HepG2 (cell line): ENCODE results near the gene TAF8. TPM values are rescaled to one million over a fixed set of nuclear protein-coding genes. Genes with fewer than 3 reads are reported as not detected.

ENCODE experiments used
- CCDC6 ChIP-seq: sonication (generic); formaldehyde crosslinking; IDR thresholded peaks from 2 replicates; pipeline ENCODE4 v1.8.1; 2022; ENCODE audit warnings: mild to moderate bottlenecking, missing genetic modification reagents, moderate library complexity
- DRAP1 ChIP-seq: IDR thresholded peaks from 2 replicates; pipeline ENCODE4 v1.6.1; 2016; ENCODE audit warnings: missing genetic modification reagents, missing compliant biosample characterization
- GTF3A ChIP-seq: sonication (generic); formaldehyde crosslinking; conservative IDR thresholded peaks from 2 replicates; pipeline ENCODE4 v1.4.0; 2020; ENCODE audit warnings: mild to moderate bottlenecking, missing genetic modification reagents
- HMGXB3 ChIP-seq: sonication (generic); formaldehyde crosslinking; IDR thresholded peaks from 2 replicates; pipeline ENCODE4 v1.4.0; 2020; ENCODE audit warnings: missing genetic modification reagents, borderline replicate concordance
- MAFG ChIP-seq: sonication (generic); formaldehyde crosslinking; IDR thresholded peaks from 2 replicates; pipeline ENCODE4 v1.5.1; 2020; ENCODE audit warnings: mild to moderate bottlenecking, missing genetic modification reagents
- MAFK ChIP-seq, 2 experiments: IDR thresholded peaks in 1 of 2; conservative IDR thresholded peaks in 1 of 2; 2 replicates each; pipeline ENCODE4 v1.6.1; 2011; ENCODE audit warnings: improper control_type of control experiment in 2 of 2, low read length in 2 of 2
- TEAD2 ChIP-seq: sonication (generic); formaldehyde crosslinking; IDR thresholded peaks from 2 replicates; pipeline ENCODE4 v1.9.0; 2021; ENCODE audit warnings: missing genetic modification reagents
- TOE1 ChIP-seq: sonication (generic); formaldehyde crosslinking; IDR thresholded peaks from 2 replicates; pipeline ENCODE4 v1.4.0; 2020; ENCODE audit warnings: mild to moderate bottlenecking, missing genetic modification reagents
- ZBTB10 ChIP-seq: sonication (generic); formaldehyde crosslinking; IDR thresholded peaks from 2 replicates; pipeline ENCODE4 v1.4.0; 2020; ENCODE audit warnings: missing genetic modification reagents, borderline replicate concordance
- ZFP41 ChIP-seq: sonication (generic); formaldehyde crosslinking; IDR thresholded peaks from 2 replicates; pipeline ENCODE4 v1.4.0; 2020; ENCODE audit warnings: mild to moderate bottlenecking, missing genetic modification reagents, borderline replicate concordance
- ZNF20 ChIP-seq: sonication (generic); formaldehyde crosslinking; IDR thresholded peaks from 2 replicates; pipeline ENCODE4 v1.4.0; 2020; ENCODE audit warnings: mild to moderate bottlenecking, moderate library complexity, missing genetic modification reagents
- ZNF251 ChIP-seq: sonication (generic); formaldehyde crosslinking; IDR thresholded peaks from 2 replicates; pipeline ENCODE4 v1.9.0; 2021; ENCODE audit warnings: mild to moderate bottlenecking, missing genetic modification reagents
- ZNF274 ChIP-seq: sonication (generic); formaldehyde crosslinking; IDR thresholded peaks from 2 replicates; pipeline ENCODE4 v1.5.1; 2020; ENCODE audit warnings: mild to moderate bottlenecking, missing genetic modification reagents
- ZNF546 ChIP-seq: sonication (generic); formaldehyde crosslinking; conservative IDR thresholded peaks from 2 replicates; pipeline ENCODE4 v1.8.1; 2023; ENCODE audit warnings: mild to moderate bottlenecking, missing genetic modification reagents
- ZNF589 ChIP-seq: sonication (generic); formaldehyde crosslinking; conservative IDR thresholded peaks from 2 replicates; pipeline ENCODE4 v1.8.0; 2022; ENCODE audit warnings: mild to moderate bottlenecking, moderate library complexity, missing genetic modification reagents
- ZNF772 ChIP-seq: sonication (generic); formaldehyde crosslinking; IDR thresholded peaks from 2 replicates; pipeline ENCODE4 v1.5.0; 2020; ENCODE audit warnings: mild to moderate bottlenecking, missing genetic modification reagents
- ZNF891 ChIP-seq: sonication (generic); formaldehyde crosslinking; IDR thresholded peaks from 2 replicates; pipeline ENCODE4 v1.5.0; 2020; ENCODE audit warnings: mild to moderate bottlenecking, missing genetic modification reagents
- polyA plus RNA-seq, 8 experiments: library from polyadenylated mRNA; depleted of rRNA in 3 of 8; stranded (reverse) in 7 of 8; unstranded in 1 of 8; fragments of >200 nt; fragmentation: Illumina TruSeq in 4 of 8; extraction: Trizol in 4 of 8; gene quantifications; 2 replicates each; pipeline versions ENCODE4 v1.2.1 to v1.2.3, GENCODE V29; 2011 to 2016; ENCODE audit warnings: low read depth in 4 of 8, missing spikeins in 1 of 8, mixed read lengths in 1 of 8; ENCODE audit not compliant: insufficient read depth in 1 of 8
- total RNA-seq, 5 experiments: library from RNA; depleted of rRNA; stranded (reverse); fragments of >200 nt; fragmentation: Illumina TruSeq; extraction: Trizol; gene quantifications; 2 replicates each; pipeline ENCODE4 v1.2.3, GENCODE V29; 2016; ENCODE audit warnings: low read depth in 1 of 5
- TF ChIP-seq, protein P1 (sequence below): sonication (generic); formaldehyde crosslinking; IDR thresholded peaks from 2 replicates; pipeline ENCODE4 v1.4.0; 2020; ENCODE audit warnings: missing genetic modification reagents, borderline replicate concordance
- TF ChIP-seq, protein P2 (sequence below): IDR thresholded peaks from 2 replicates; pipeline ENCODE4 v1.6.1; 2016; ENCODE audit warnings: mild to moderate bottlenecking

Gene TAF8
- total and polyA plus RNA-seq, 2 of the 13 experiments (the other 11 are each of a cell fraction or from before 2014, with no cell fraction given) = 25.2 to 25.8 TPM

- TF ChIP-seq ZFP41 (CRISPR knock-in tag) (no peak), ZNF772 (peak; percentile 56; the same call in 1 of the 2 replicates), TEAD2 (no peak), ZNF891 (peak; percentile 67; the same call in 1 of the 2 replicates), HMGXB3 (no peak), ZNF274 (0 out of 2 replicates have a peak, but pooled peaks have one; percentile 47), ZNF589 (CRISPR knock-in tag) (no peak), ZNF251 (CRISPR knock-in tag) (no peak), ZBTB10 (no peak), GTF3A (CRISPR knock-in tag) (no peak), MAFG (CRISPR knock-in tag) (no peak), MAFK (conservative IDR thresholded peaks at IDR 0.05 in 1 of 2, IDR thresholded peaks at IDR 0.05 in 1 of 2; ENCODE audit: low read length in 2 of 2) (peak in 1 of 2 experiments; percentile 11; a peak in 1 of 4 replicates), DRAP1 (CRISPR knock-in tag) (no peak), ZNF546 (CRISPR knock-in tag) (no peak), TOE1 (no peak), CCDC6 (CRISPR knock-in tag) (no peak), ZNF20 (CRISPR knock-in tag) (no peak)
- TF ChIP-seq, protein P1, sequence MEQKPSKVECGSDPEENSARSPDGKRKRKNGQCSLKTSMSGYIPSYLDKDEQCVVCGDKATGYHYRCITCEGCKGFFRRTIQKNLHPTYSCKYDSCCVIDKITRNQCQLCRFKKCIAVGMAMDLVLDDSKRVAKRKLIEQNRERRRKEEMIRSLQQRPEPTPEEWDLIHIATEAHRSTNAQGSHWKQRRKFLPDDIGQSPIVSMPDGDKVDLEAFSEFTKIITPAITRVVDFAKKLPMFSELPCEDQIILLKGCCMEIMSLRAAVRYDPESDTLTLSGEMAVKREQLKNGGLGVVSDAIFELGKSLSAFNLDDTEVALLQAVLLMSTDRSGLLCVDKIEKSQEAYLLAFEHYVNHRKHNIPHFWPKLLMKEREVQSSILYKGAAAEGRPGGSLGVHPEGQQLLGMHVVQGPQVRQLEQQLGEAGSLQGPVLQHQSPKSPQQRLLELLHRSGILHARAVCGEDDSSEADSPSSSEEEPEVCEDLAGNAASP (CRISPR knock-in tag) = no peak
- TF ChIP-seq, protein P2, sequence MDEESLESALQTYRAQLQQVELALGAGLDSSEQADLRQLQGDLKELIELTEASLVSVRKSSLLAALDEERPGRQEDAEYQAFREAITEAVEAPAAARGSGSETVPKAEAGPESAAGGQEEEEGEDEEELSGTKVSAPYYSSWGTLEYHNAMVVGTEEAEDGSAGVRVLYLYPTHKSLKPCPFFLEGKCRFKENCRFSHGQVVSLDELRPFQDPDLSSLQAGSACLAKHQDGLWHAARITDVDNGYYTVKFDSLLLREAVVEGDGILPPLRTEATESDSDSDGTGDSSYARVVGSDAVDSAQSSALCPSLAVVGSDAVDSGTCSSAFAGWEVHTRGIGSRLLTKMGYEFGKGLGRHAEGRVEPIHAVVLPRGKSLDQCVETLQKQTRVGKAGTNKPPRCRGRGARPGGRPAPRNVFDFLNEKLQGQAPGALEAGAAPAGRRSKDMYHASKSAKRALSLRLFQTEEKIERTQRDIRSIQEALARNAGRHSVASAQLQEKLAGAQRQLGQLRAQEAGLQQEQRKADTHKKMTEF (CRISPR knock-in tag) = no peak
These were observed 49.2 kb downstream of the TAF8 start (continued) for GRCh38 chr6:42099340-42100028.
